ENCODE results near the gene PUM2.
"Not testable (repeated sequence)": the region's sequence is repeated elsewhere in the genome, so short reads cannot be mapped to it uniquely, and the experiment has no call there.

PUM2 gene

GRCh38 chr2:20350753-20351554, at the start of gene PUM2:
Gene PUM2, minus strand, starts transcription at chr2:20350844. Its CDS starts 23,484 bp downstream, at chr2:20327360.
- peak; percentile 87 to 93 for DNase-seq (ENCODE audit: extremely low read depth in 1 of 2, low read depth in 1 of 2)

- DNase-seq (ENCODE audit: extremely low read depth in 1 of 2, low read depth in 1 of 2): no peak
These were observed 49.7 kb upstream of the PUM2 start for GRCh38 chr2:20400306-20400705.

GRCh38 chr2:20398956-20399567, 48.4 kb upstream of the PUM2 start:
- no peak for DNase-seq (ENCODE audit: extremely low read depth in 1 of 2, low read depth in 1 of 2)

- no peak for DNase-seq (ENCODE audit: extremely low read depth in 1 of 2, low read depth in 1 of 2)
These were observed 47.3 kb upstream of the PUM2 start for GRCh38 chr2:20397811-20398447.

- no peak for DNase-seq (ENCODE audit: extremely low read depth in 1 of 2, low read depth in 1 of 2)
These were observed 45.8 kb upstream of the PUM2 start for GRCh38 chr2:20396356-20397000.

- no peak for DNase-seq (ENCODE audit: extremely low read depth in 1 of 2, low read depth in 1 of 2)
These were observed 43.3 kb upstream of the PUM2 start for GRCh38 chr2:20393986-20394385.

GRCh38 chr2:20391951-20392699, 41.5 kb upstream of the PUM2 start:
- no peak for DNase-seq (ENCODE audit: extremely low read depth in 1 of 2, low read depth in 1 of 2)

GRCh38 chr2:20390524-20391123, 40.0 kb upstream of the PUM2 start:
- no peak for DNase-seq (ENCODE audit: extremely low read depth in 1 of 2, low read depth in 1 of 2)

GRCh38 chr2:20384953-20385352, 34.3 kb upstream of the PUM2 start:
- DNase-seq (ENCODE audit: extremely low read depth in 1 of 2, low read depth in 1 of 2): no peak

GRCh38 chr2:20382965-20383810, 32.5 kb upstream of the PUM2 start:
- DNase-seq (ENCODE audit: extremely low read depth in 1 of 2, low read depth in 1 of 2): no peak

- DNase-seq (ENCODE audit: extremely low read depth in 1 of 2, low read depth in 1 of 2): no peak
These were observed 30.8 kb upstream of the PUM2 start for GRCh38 chr2:20381457-20381856.

GRCh38 chr2:20378891-20379519, 28.4 kb upstream of the PUM2 start:
- no peak for DNase-seq (ENCODE audit: extremely low read depth in 1 of 2, low read depth in 1 of 2)

GRCh38 chr2:20378341-20378740, 27.7 kb upstream of the PUM2 start:
- DNase-seq (ENCODE audit: extremely low read depth in 1 of 2, low read depth in 1 of 2): no peak

GRCh38 chr2:20377741-20378140, 27.1 kb upstream of the PUM2 start:
- no peak for DNase-seq (ENCODE audit: extremely low read depth in 1 of 2, low read depth in 1 of 2)

- not testable (repeated sequence) for DNase-seq (ENCODE audit: extremely low read depth in 1 of 2, low read depth in 1 of 2)
These were observed 24.3 kb upstream of the PUM2 start for GRCh38 chr2:20374982-20375381.

- DNase-seq (ENCODE audit: extremely low read depth in 1 of 2, low read depth in 1 of 2): no peak
These were observed 22.4 kb upstream of the PUM2 start for GRCh38 chr2:20372896-20373640.

GRCh38 chr2:20371323-20372025, 20.8 kb upstream of the PUM2 start:
- DNase-seq (ENCODE audit: extremely low read depth in 1 of 2, low read depth in 1 of 2): no peak

- no peak for DNase-seq (ENCODE audit: extremely low read depth in 1 of 2, low read depth in 1 of 2)
These were observed 19.5 kb upstream of the PUM2 start for GRCh38 chr2:20370191-20370590.

Measured in stimulated activated CD8-positive, alpha-beta memory T cell treated with anti-CD3 and anti-CD28 coated beads, Interleukin-7, amount 100 ng/mL, for 48 hours (primary cell).